Left lung (tissue), 10 donors: ENCODE data around the gene UBASH3B. TPM values are rescaled to one million over a fixed set of nuclear protein-coding genes. Genes with fewer than 3 reads are reported as not detected.

Experiments used
- ATAC-seq: fragments of 200-7000 bp; cut with Tn5 transposase; one replicate; pipeline ENCODE4 v1.9.1; 2020; ENCODE audit warnings: moderate library complexity
- DNase-seq, 4 donors: peaks; one replicate each; pipeline ENCODE4 v3.0.0-alpha.2; 2013 to 2020
- H3K27ac ChIP-seq, 2 donors: fragments of 200-600 bp; sonication (generic) in 1 of 2; one replicate each; pipeline versions ENCODE4 v1.5.0 to v1.8.0; 2020 to 2021
- H3K27me3 ChIP-seq, 2 donors: fragments of 200-600 bp; sonication (generic) in 1 of 2; one replicate each; pipeline versions ENCODE4 v1.5.0 to v1.8.0; 2020 to 2021
- H3K36me3 ChIP-seq, 2 donors: fragments of 200-600 bp; sonication (generic) in 1 of 2; one replicate each; pipeline versions ENCODE4 v1.5.0 to v1.8.0; 2020 to 2021
- H3K4me1 ChIP-seq, 2 donors: fragments of 200-600 bp; one replicate each; pipeline ENCODE4 v1.8.0; 2021
- H3K4me3 ChIP-seq, 2 donors: fragments of 200-600 bp; sonication (generic) in 1 of 2; one replicate each; pipeline versions ENCODE4 v1.5.0 to v1.8.0; 2020 to 2021; ENCODE audit warnings: mild to moderate bottlenecking in 1 of 2
- H3K9me3 ChIP-seq, 2 donors: fragments of 200-600 bp; sonication (generic) in 1 of 2; one replicate each; pipeline versions ENCODE4 v1.5.0 to v1.8.0; 2020 to 2021
- intact Hi-C, 2 donors: fragments of 100-400 bp; cut with DNase I; formaldehyde crosslinking; loops; one replicate each; pipeline versions ENCODE4 v1.11.2 to v1.14.2; 2022
- polyA plus RNA-seq, 6 donors: library from polyadenylated mRNA; unstranded; fragments of 120-200 nt; gene quantifications; one replicate each; pipeline ENCODE4 v1.2.1, GENCODE V29; 2013; ENCODE audit not compliant: insufficient read length in 6 of 6
- total RNA-seq, 2 donors: library from RNA; stranded (reverse); fragmentation: NEBNext Ultra II Directional; extraction: Animal tissue kit (Norgen Biotek cat#: 25700); gene quantifications; one replicate each; pipeline ENCODE4 v1.2.1, GENCODE V29; 2021
- TF ChIP-seq, protein P1 (sequence below), 2 donors: fragments of 200-600 bp; sonication (generic) in 1 of 2; IDR thresholded peaks; one replicate each; pipeline versions ENCODE4 v1.5.0 to v1.8.0; 2021; ENCODE audit warnings: antibody characterized with exemption in 2 of 2
- donor health status: DM: no; HTN: yes; CAD: no.
- donor health status: DM: no; HTN: no; CAD: no.

The UBASH3B gene
- total and polyA plus RNA-seq, 8 donors, result 4.0 to 38.6 (median 5.7) TPM

DNA sequence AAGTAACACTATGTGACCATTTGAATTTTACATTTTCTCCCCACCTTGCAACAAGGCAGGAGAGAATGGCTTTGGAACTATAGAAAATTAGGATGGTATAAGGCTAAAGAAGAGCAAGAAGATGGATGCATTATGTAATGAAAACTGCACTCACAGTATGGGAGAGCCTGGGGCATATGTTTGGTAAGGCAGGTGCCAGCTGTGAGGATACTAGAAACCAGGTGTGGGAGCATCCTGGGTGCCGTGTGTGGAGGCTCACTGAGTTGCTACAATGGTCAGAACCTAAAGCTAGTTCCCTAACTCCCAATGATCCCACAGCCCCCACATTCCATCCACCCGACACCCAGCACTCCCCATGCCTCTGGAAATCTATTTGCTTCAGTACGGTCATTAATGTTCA, 42.9 kb downstream of the UBASH3B start:
- peaks cover 0 to 37% of the 10 kb centered on the region in 2 donors for H3K4me1 ChIP-seq
- ATAC-seq, result no peak
- no peak overlapping the region for H3K4me3 ChIP-seq
- H3K27me3 ChIP-seq, result no peaks in the 10 kb centered on the region
- no peaks in the 10 kb centered on the region for H3K9me3 ChIP-seq
- intact Hi-C loops, result no loop called here
- no peak for DNase-seq
- TF ChIP-seq, protein P1, sequence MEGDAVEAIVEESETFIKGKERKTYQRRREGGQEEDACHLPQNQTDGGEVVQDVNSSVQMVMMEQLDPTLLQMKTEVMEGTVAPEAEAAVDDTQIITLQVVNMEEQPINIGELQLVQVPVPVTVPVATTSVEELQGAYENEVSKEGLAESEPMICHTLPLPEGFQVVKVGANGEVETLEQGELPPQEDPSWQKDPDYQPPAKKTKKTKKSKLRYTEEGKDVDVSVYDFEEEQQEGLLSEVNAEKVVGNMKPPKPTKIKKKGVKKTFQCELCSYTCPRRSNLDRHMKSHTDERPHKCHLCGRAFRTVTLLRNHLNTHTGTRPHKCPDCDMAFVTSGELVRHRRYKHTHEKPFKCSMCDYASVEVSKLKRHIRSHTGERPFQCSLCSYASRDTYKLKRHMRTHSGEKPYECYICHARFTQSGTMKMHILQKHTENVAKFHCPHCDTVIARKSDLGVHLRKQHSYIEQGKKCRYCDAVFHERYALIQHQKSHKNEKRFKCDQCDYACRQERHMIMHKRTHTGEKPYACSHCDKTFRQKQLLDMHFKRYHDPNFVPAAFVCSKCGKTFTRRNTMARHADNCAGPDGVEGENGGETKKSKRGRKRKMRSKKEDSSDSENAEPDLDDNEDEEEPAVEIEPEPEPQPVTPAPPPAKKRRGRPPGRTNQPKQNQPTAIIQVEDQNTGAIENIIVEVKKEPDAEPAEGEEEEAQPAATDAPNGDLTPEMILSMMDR (IDR thresholded peaks at IDR 0.05), result no peak
- H3K27ac ChIP-seq, result peak overlapping the region in 1 of 2 donors; percentile 82
- no peaks in the 10 kb centered on the region for H3K36me3 ChIP-seq

DNA sequence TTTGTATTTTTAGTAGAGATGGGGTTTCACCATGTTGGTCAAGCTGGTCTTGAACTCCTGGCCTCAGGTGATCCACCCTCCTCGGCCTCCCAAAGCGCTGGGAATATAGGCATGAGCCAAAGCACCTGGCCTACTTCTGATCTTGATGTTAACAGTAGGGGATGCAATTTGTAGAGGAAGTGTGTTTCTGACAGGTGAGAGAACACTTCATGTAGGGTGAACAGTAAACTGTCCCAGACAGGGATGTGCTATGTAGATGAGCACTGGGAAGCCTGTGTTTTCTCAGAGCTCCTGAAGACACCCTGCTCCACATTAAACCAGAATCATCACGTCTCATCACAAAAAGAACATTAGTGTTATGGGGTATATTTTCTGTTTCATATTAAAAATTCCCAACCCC, 45.1 kb downstream of the UBASH3B start:
- intact Hi-C loops, result no loop called here
- ATAC-seq (no peak), DNase-seq (no peak)
- Histone ChIP-seq H3K36me3 (no peaks in the 10 kb centered on the region), H3K4me3 (no peak overlapping the region), H3K27me3 (no peaks in the 10 kb centered on the region), H3K9me3 (no peaks in the 10 kb centered on the region), H3K4me1 (peaks cover 0 to 32% of the 10 kb centered on the region in 2 donors), H3K27ac (no peak overlapping the region)
- TF ChIP-seq, protein P1 (IDR thresholded peaks at IDR 0.05), result no peak

GRCh38 chr11:122701143-122701542, 45.6 kb downstream of the UBASH3B start:
- intact Hi-C loops, result no loop called here
- no peak for ATAC-seq
- H3K9me3 ChIP-seq, result no peaks in the 10 kb centered on the region

DNA sequence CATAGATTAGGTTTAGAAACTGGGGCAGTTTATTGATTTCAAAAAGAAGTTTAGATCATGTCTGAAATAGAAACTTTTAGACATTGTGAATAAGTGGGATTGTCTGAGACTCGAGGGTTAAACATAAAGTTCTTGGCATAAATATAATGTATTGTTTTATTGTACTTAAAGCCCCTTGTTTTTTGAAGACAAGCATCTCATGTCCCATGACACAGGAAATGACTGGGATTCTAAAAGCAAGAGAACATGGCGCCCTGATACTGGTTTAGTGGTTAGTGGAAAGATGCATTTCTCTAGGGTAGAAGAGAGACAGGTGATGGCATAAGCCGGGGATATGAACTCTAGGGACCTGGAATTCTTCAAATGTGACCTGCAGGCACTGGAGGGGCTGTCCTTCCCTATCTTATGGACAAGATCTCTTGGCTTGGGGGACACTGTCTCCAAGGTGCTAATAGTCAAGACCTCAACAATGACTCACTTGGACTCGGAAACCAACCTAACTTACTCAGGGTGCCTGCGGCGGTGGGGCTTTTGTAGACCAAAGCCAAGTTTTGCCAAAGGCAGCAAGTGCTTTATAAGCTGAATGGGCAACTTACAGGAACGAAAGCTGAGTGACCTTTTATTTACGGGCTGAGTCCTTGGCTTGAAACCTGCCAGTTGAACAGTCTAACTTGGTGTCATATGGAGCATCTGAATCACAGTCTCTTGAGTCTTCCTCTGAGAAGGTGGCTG, 48.2 kb downstream of the UBASH3B start:
- no peaks in the 10 kb centered on the region for H3K36me3 ChIP-seq
- H3K9me3 ChIP-seq, result no peaks in the 10 kb centered on the region
- TF ChIP-seq, protein P1 (IDR thresholded peaks at IDR 0.05), result no peak
- H3K4me1 ChIP-seq, result peaks cover 0 to 3% of the 10 kb centered on the region in 2 donors
- no peaks in the 10 kb centered on the region for H3K27me3 ChIP-seq
- DNase-seq (no peak), ATAC-seq (no peak)
- intact Hi-C loops, result no loop called here
- H3K4me3 ChIP-seq, result no peak overlapping the region
- H3K27ac ChIP-seq, result no peak overlapping the region

More at GRCh38 chr11:122701143-122701542, 45.6 kb downstream of the UBASH3B start:
- Histone ChIP-seq H3K4me1 (peaks cover 0 to 29% of the 10 kb centered on the region in 2 donors), H3K36me3 (no peaks in the 10 kb centered on the region), H3K4me3 (no peak overlapping the region), H3K27ac (no peak overlapping the region), H3K27me3 (no peaks in the 10 kb centered on the region)
- TF ChIP-seq, protein P1 (IDR thresholded peaks at IDR 0.05), result no peak
- DNase-seq, result no peak

- no peaks in the 10 kb centered on the region for H3K36me3 ChIP-seq
- TF ChIP-seq, protein P1 (IDR thresholded peaks at IDR 0.05), result no peak
- intact Hi-C loops, result no loop called here
- no peak overlapping the region for H3K27ac ChIP-seq
- no peak overlapping the region for H3K4me3 ChIP-seq
- no peak for ATAC-seq
- no peaks in the 10 kb centered on the region for H3K27me3 ChIP-seq
- no peak for DNase-seq
- H3K9me3 ChIP-seq, result no peaks in the 10 kb centered on the region
- H3K4me1 ChIP-seq, result peaks cover 0 to 4% of the 10 kb centered on the region in 2 donors
Observed at GRCh38 chr11:122705396-122705795, 49.9 kb downstream of the UBASH3B start.
